Neural progenitor cell (in vitro differentiated cells): ENCODE results near the gene HYAL2.

ENCODE experiments used
- CTCF ChIP-seq: fragments of 200-600 bp; sonication (generic); IDR thresholded peaks from 2 replicates; pipeline ENCODE4 v1.5.1; 2017; ENCODE audit warnings: antibody characterized with exemption, mild to moderate bottlenecking
- EZH2 ChIP-seq: fragments of 200-600 bp; sonication (generic); IDR thresholded peaks from 2 replicates; pipeline ENCODE4 v1.6.1; 2017; ENCODE audit warnings: antibody characterized with exemption, mild to moderate bottlenecking, moderate library complexity

GRCh38 chr3:50337175-50337861 lies 14.8 kb upstream of the HYAL2 start:
- TF ChIP-seq CTCF (no peak), EZH2 (no peak)
